Neural progenitor cell (in vitro differentiated cells): ENCODE data around the gene CFAP52. TPM values are rescaled to one million over a fixed set of nuclear protein-coding genes. Genes with fewer than 3 reads are reported as not detected.

Source experiments
- DNase-seq: peaks from one replicate; pipeline ENCODE4 v3.0.0-alpha.2; 2016; ENCODE audit warnings: low spot score
- H2AFZ ChIP-seq: fragments of 200-600 bp; sonication (generic); replicated peaks from 2 replicates; pipeline ENCODE4 v1.6.1; 2016; ENCODE audit warnings: antibody characterized with exemption
- H3F3A ChIP-seq: fragments of 200-600 bp; sonication (generic); 2 replicates; pipeline ENCODE4 v1.6.1; 2016; ENCODE audit warnings: antibody characterized with exemption, low read depth
- H3K27ac ChIP-seq: fragments of 200-600 bp; sonication (generic); 2 replicates; pipeline ENCODE4 v1.5.1; 2016; ENCODE audit warnings: mild to moderate bottlenecking
- H3K27me3 ChIP-seq: fragments of 200-600 bp; sonication (generic); 2 replicates; pipeline ENCODE4 v1.6.1; 2016; ENCODE audit warnings: mild to moderate bottlenecking, moderate library complexity
- H3K36me3 ChIP-seq: fragments of 200-600 bp; sonication (generic); 2 replicates; pipeline ENCODE4 v1.5.1; 2016
- H3K4me1 ChIP-seq: fragments of 200-600 bp; sonication (generic); 2 replicates; pipeline ENCODE4 v1.6.1; 2016; ENCODE audit warnings: mixed run types
- H3K4me2 ChIP-seq: fragments of 200-600 bp; sonication (generic); 2 replicates; pipeline ENCODE4 v1.6.1; 2016
- H3K4me3 ChIP-seq: fragments of 200-600 bp; sonication (generic); 2 replicates; pipeline ENCODE4 v1.5.1; 2016
- H3K79me2 ChIP-seq: fragments of 200-600 bp; sonication (generic); 2 replicates; pipeline ENCODE4 v1.6.1; 2016; ENCODE audit warnings: low read depth
- H3K9ac ChIP-seq: fragments of 200-600 bp; sonication (generic); 2 replicates; pipeline ENCODE4 v1.6.1; 2016
- H3K9me3 ChIP-seq: fragments of 200-600 bp; sonication (generic); 2 replicates; pipeline ENCODE4 v1.5.1; 2016; ENCODE audit warnings: low read depth
- H4K20me1 ChIP-seq: fragments of 200-600 bp; sonication (generic); 2 replicates; pipeline ENCODE4 v1.6.1; 2016; ENCODE audit warnings: low read depth
- H3K27ac Mint-ChIP-seq: 3 replicates; pipeline ENCODE4 v1.8.0; 2021; ENCODE audit warnings: mixed read lengths
- H3K27me3 Mint-ChIP-seq: 2 replicates; pipeline ENCODE4 v1.8.0; 2022; ENCODE audit warnings: low read depth, mild to moderate bottlenecking, inconsistent platforms, moderate library complexity, mixed read lengths; ENCODE audit not compliant: insufficient read depth
- H3K36me3 Mint-ChIP-seq: 3 replicates; pipeline ENCODE4 v1.8.0; 2021; ENCODE audit warnings: mixed read lengths
- H3K4me1 Mint-ChIP-seq: 3 replicates; pipeline ENCODE4 v1.8.0; 2021; ENCODE audit warnings: mixed read lengths
- H3K4me3 Mint-ChIP-seq: 3 replicates; pipeline ENCODE4 v1.8.0; 2021; ENCODE audit warnings: mild to moderate bottlenecking, moderate library complexity, mixed read lengths
- H3K9me3 Mint-ChIP-seq: 3 replicates; pipeline ENCODE4 v1.8.0; 2020; ENCODE audit warnings: mixed read lengths
- CTCF ChIP-seq: fragments of 200-600 bp; sonication (generic); IDR thresholded peaks from 2 replicates; pipeline ENCODE4 v1.5.1; 2017; ENCODE audit warnings: antibody characterized with exemption, mild to moderate bottlenecking
- EZH2 ChIP-seq: fragments of 200-600 bp; sonication (generic); IDR thresholded peaks from 2 replicates; pipeline ENCODE4 v1.6.1; 2017; ENCODE audit warnings: antibody characterized with exemption, mild to moderate bottlenecking, moderate library complexity
- EZH2phosphoT487 ChIP-seq: fragments of 200-600 bp; sonication (generic); IDR thresholded peaks from 2 replicates; pipeline ENCODE4 v1.6.1; 2017; ENCODE audit warnings: antibody characterized with exemption
- total RNA-seq: library from RNA; depleted of rRNA; stranded (reverse); fragments of >200 nt; gene quantifications from 2 replicates; pipeline ENCODE4 v1.2.3, GENCODE V29; 2015; ENCODE audit warnings: low replicate concordance

CFAP52 gene
- total RNA-seq, 1 donor from 2014 or later = not detected

- Histone ChIP-seq H3K27ac (no peak overlapping the region), H4K20me1 (no peaks in the 10 kb centered on the region), H3K4me3 (no peak overlapping the region), H3K9ac (no peak overlapping the region), H3K36me3 (no peaks in the 10 kb centered on the region), H3K4me2 (no peak overlapping the region), H3F3A (no peaks in the 10 kb centered on the region), H3K27me3 (no peaks in the 10 kb centered on the region), H3K4me1 (no peaks in the 10 kb centered on the region), H3K9me3 (no peaks in the 10 kb centered on the region), H3K79me2 (no peaks in the 10 kb centered on the region), H2AFZ (peak overlapping the region; percentile 10)
- TF ChIP-seq EZH2 = no peak
- no peak for TF ChIP-seq CTCF
- TF ChIP-seq EZH2phosphoT487 = no peak
- DNase-seq = no peak
- no peak overlapping the region for H3K27ac Mint-ChIP-seq
- H3K9me3 Mint-ChIP-seq = peaks cover 7% of the 10 kb centered on the region
- no peaks in the 10 kb centered on the region for H3K4me1 Mint-ChIP-seq
- H3K36me3 Mint-ChIP-seq = peaks cover 5% of the 10 kb centered on the region
- H3K27me3 Mint-ChIP-seq = no peaks in the 10 kb centered on the region
- H3K4me3 Mint-ChIP-seq = no peak overlapping the region
Observed at GRCh38 chr17:9684955-9685621, 108.6 kb downstream of the CFAP52 start.

Other genes with a start within 250 kb of the CFAP52 start
- gene STX8, start 822 bp upstream of the CFAP52 start, total RNA-seq = 63.3 and 79.7 TPM in 2 replicates
- gene USP43, start 68.9 kb downstream of the CFAP52 start, total RNA-seq = 0.06 TPM in 1 of 2 replicates, not detected in the other
- gene DHRS7C, start 214.9 kb downstream of the CFAP52 start, total RNA-seq = not detected in 2 replicates
- not detected in 2 replicates for gene GSG1L2, start 245.4 kb downstream of the CFAP52 start, total RNA-seq
- not detected in 2 replicates for gene GLP2R, start 249.3 kb downstream of the CFAP52 start, total RNA-seq